Activated CD4-positive, alpha-beta T cell treated with anti-CD3 and anti-CD28 coated beads, Interleukin-2, amount 10 ng/mL, durations not matched to agents 24 days and 14 days (primary cell): Measurements from ENCODE around the gene SLC25A41. TPM values are rescaled to one million over a fixed set of nuclear protein-coding genes. Genes with fewer than 3 reads are reported as not detected.

Source experiments
- total RNA-seq: library from RNA; stranded (reverse); gene quantifications from 2 replicates; pipeline ENCODE4 v1.2.3, GENCODE V29; 2022

The SLC25A41 gene
- total RNA-seq, 1 donor from 2014 or later: 0.19 TPM

Other genes with a start within 250 kb of the SLC25A41 start
- gene MLLT1, start 153.8 kb downstream of the SLC25A41 start, total RNA-seq: 67.5 and 74.3 TPM in 2 replicates
- gene ACER1, start 100.2 kb downstream of the SLC25A41 start, total RNA-seq: 0.28 TPM in 1 of 2 replicates, not detected in the other
- gene CLPP, start 72.2 kb downstream of the SLC25A41 start, total RNA-seq: 190 and 192 TPM in 2 replicates
- gene ALKBH7, start 61.0 kb downstream of the SLC25A41 start, total RNA-seq: 23.9 and 25.0 TPM in 2 replicates
- gene PSPN, start 57.8 kb downstream of the SLC25A41 start, total RNA-seq: 1.5 and 1.8 TPM in 2 replicates
- gene GTF2F1, start 40.6 kb downstream of the SLC25A41 start, total RNA-seq: 60.7 and 63.5 TPM in 2 replicates
- gene KHSRP, start 9.0 kb downstream of the SLC25A41 start, total RNA-seq: 435 and 461 TPM in 2 replicates
- 21.0 and 22.0 TPM in 2 replicates for gene SLC25A23, start 26.0 kb upstream of the SLC25A41 start, total RNA-seq
- gene CRB3, start 30.5 kb upstream of the SLC25A41 start, total RNA-seq: 0.26 and 0.33 TPM in 2 replicates
- gene DENND1C, start 48.0 kb upstream of the SLC25A41 start, total RNA-seq: 63.7 and 67.6 TPM in 2 replicates
- gene TUBB4A, start 68.5 kb upstream of the SLC25A41 start, total RNA-seq: 2.8 and 3.3 TPM in 2 replicates
- gene TNFSF9, start 97.3 kb upstream of the SLC25A41 start, total RNA-seq: 6.1 and 6.4 TPM in 2 replicates
- gene CD70, start 157.4 kb upstream of the SLC25A41 start, total RNA-seq: 46.8 and 47.4 TPM in 2 replicates
- gene TNFSF14, start 236.4 kb upstream of the SLC25A41 start, total RNA-seq: 172 and 173 TPM in 2 replicates